DND-41 (cell line): ENCODE data around the gene ADAMTSL3.

Source experiments
- CTCF ChIP-seq: IDR thresholded peaks from 2 replicates; pipeline ENCODE4 v1.5.1; 2012; ENCODE audit warnings: borderline replicate concordance, low read length, moderate library complexity, mild to moderate bottlenecking; ENCODE audit not compliant: poor library complexity, severe bottlenecking; ENCODE audit errors: extremely low read depth
- EZH2 ChIP-seq: IDR thresholded peaks from 3 replicates; pipeline ENCODE4 v1.6.1; 2012; ENCODE audit warnings: borderline replicate concordance, low read depth, mild to moderate bottlenecking, moderate library complexity, low read length, inconsistent platforms; ENCODE audit not compliant: severe bottlenecking

DNA sequence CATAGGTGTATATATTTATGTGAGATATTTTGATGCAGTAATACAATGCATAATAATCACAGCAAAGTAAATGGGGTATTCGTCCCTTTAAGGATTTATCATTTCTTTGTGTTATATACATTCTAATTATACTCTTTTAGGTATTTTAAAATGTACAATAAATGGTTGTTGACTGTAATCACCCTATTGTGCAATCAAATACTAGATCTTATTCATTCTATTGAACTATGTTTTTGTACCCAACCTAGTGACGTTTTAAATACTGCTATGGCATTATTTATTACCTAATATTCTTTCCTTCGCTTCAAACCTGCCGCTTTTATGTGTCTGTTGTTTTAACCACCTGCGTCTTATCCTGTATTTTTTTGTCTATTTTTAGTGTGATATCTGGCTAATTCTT lies 132.4 kb downstream of the ADAMTSL3 start:
- TF ChIP-seq CTCF (no peak), EZH2 (no peak)
